H1 (cell line): ENCODE measurements around the gene EIF2B5. TPM values are rescaled to one million over a fixed set of nuclear protein-coding genes. Genes with fewer than 3 reads are reported as not detected.

Source experiments
- CTCF ChIA-PET: fragments of 300-600 bp; sonication (Branson Sonifier 250); formaldehyde crosslinking; loops from one replicate; lab custom pipeline; 2021; ENCODE audit not compliant: partially characterized antibody; lab: Charles Lee
- POLR2A ChIA-PET: fragments of 300-600 bp; sonication (Branson Sonifier 250); formaldehyde crosslinking; loops from one replicate; lab custom pipeline; 2021; ENCODE audit warnings: inconsistent platforms; ENCODE audit not compliant: partially characterized antibody; lab: Charles Lee
- DNase-seq, 2 experiments: peaks; one replicate each; pipeline versions ENCODE4 v3.0.0 to v3.0.0-alpha.2; 2010 to 2022; ENCODE audit warnings: low spot score in 2 of 2, low read depth in 1 of 2, mixed read lengths in 1 of 2
- FAIRE-seq: peaks from 2 replicates; lab custom pipeline; 2011; peaks lifted over from hg19 to GRCh38; lab: Jason Lieb, UNC
- H2AFZ ChIP-seq: 2 replicates; pipeline ENCODE4 v1.8.1; 2012; ENCODE audit warnings: low read length, inconsistent platforms
- H2AK5ac ChIP-seq: 2 replicates; pipeline ENCODE4 v1.6.1; 2013; ENCODE audit warnings: low read depth, low read length
- H2BK120ac ChIP-seq: replicated peaks from 2 replicates; pipeline ENCODE3; 2013; ENCODE audit warnings: low read depth, low read length, inconsistent platforms
- H2BK12ac ChIP-seq: 2 replicates; pipeline ENCODE4 v1.6.1; 2013; ENCODE audit warnings: low read depth, low read length
- H2BK15ac ChIP-seq: 2 replicates; pipeline ENCODE4 v1.6.1; 2013; ENCODE audit warnings: low read length
- H2BK20ac ChIP-seq: 2 replicates; pipeline ENCODE4 v1.6.1; 2013; ENCODE audit warnings: low read length
- H2BK5ac ChIP-seq: 2 replicates; pipeline ENCODE4 v1.6.1; 2013; ENCODE audit warnings: low read depth, low read length
- H3K14ac ChIP-seq: 2 replicates; pipeline ENCODE4 v1.6.1; 2013; ENCODE audit warnings: inconsistent platforms; ENCODE audit not compliant: insufficient read length
- H3K18ac ChIP-seq: 2 replicates; pipeline ENCODE4 v1.6.1; 2013; ENCODE audit warnings: low read length; ENCODE audit errors: extremely low read depth
- H3K23ac ChIP-seq: 2 replicates; pipeline ENCODE4 v1.6.1; 2013; ENCODE audit warnings: inconsistent platforms; ENCODE audit not compliant: insufficient read length
- H3K23me2 ChIP-seq: 2 replicates; pipeline ENCODE4 v1.6.1; 2013; ENCODE audit warnings: low read depth, low read length
- H3K27ac ChIP-seq: 2 replicates; pipeline ENCODE4 v1.6.1; 2011; ENCODE audit warnings: low read depth, low read length, inconsistent platforms
- H3K27me3 ChIP-seq, 4 experiments: replicated peaks in 1 of 4; 1 replicate in 1 of 4; 2 replicates in 3 of 4; pipeline versions ENCODE4 v1.6.1 to v1.8.1; 2011 to 2013; ENCODE audit warnings: low read length in 3 of 4, mild to moderate bottlenecking in 3 of 4, inconsistent platforms in 2 of 4, mixed read lengths in 2 of 4, moderate library complexity in 1 of 4; ENCODE audit not compliant: control insufficient read depth in 3 of 4, insufficient read depth in 3 of 4; ENCODE audit errors: extremely low read depth in 1 of 4
- H3K36me3 ChIP-seq, 4 experiments: 2 replicates each; pipeline versions ENCODE4 v1.6.1 to v1.8.1; 2011 to 2013; ENCODE audit warnings: mild to moderate bottlenecking in 4 of 4, low read length in 3 of 4, moderate library complexity in 2 of 4, control low read depth in 1 of 4, inconsistent platforms in 1 of 4; ENCODE audit not compliant: insufficient read depth in 4 of 4, control insufficient read depth in 2 of 4
- H3K4ac ChIP-seq: replicated peaks from 2 replicates; pipeline ENCODE3; 2013; ENCODE audit warnings: low read length, low read depth, mixed read lengths, inconsistent platforms; ENCODE audit not compliant: insufficient read length
- H3K4me1 ChIP-seq, 4 experiments: replicated peaks in 1 of 4; 1 replicate in 1 of 4; 2 replicates in 3 of 4; pipeline versions ENCODE4 v1.6.1 to v1.8.1; 2011 to 2013; ENCODE audit warnings: low read length in 3 of 4, inconsistent platforms in 2 of 4, mixed read lengths in 1 of 4; ENCODE audit not compliant: insufficient read depth in 4 of 4, control insufficient read depth in 3 of 4
- H3K4me2 ChIP-seq, 2 experiments: 2 replicates each; pipeline versions ENCODE4 v1.6.1 to v1.8.1; 2011 to 2013; ENCODE audit warnings: low read depth in 2 of 2, low read length in 2 of 2, control low read depth in 1 of 2, inconsistent platforms in 1 of 2, mild to moderate bottlenecking in 1 of 2; ENCODE audit not compliant: insufficient read depth in 1 of 2
- H3K4me3 ChIP-seq, 4 experiments: fragments of 200-600, 300-600 bp in 1 of 4; sonication (generic), shearing (Covaris generic), sonication (Bioruptor Twin) in 1 of 4; 2 replicates each; pipeline versions ENCODE4 v1.5.1 to v1.8.1; 2011 to 2016; ENCODE audit warnings: low read length in 4 of 4, low read depth in 3 of 4, control low read depth in 2 of 4, inconsistent platforms in 2 of 4, mild to moderate bottlenecking in 2 of 4, mixed read lengths in 1 of 4, moderate library complexity in 1 of 4; ENCODE audit not compliant: insufficient read depth in 2 of 4; ENCODE audit errors: extremely low read depth in 1 of 4
- H3K56ac ChIP-seq: replicated peaks from 2 replicates; pipeline ENCODE3; 2013; ENCODE audit warnings: low read depth, mild to moderate bottlenecking, mixed read lengths, low read length, inconsistent platforms; ENCODE audit not compliant: insufficient read length
- H3K79me1 ChIP-seq: 2 replicates; pipeline ENCODE4 v1.6.1; 2013; ENCODE audit warnings: low read depth, low read length, control low read depth
- H3K79me2 ChIP-seq, 2 experiments: 2 replicates each; pipeline versions ENCODE4 v1.6.1 to v1.8.1; 2012 to 2013; ENCODE audit warnings: low read length in 2 of 2, mild to moderate bottlenecking in 2 of 2, inconsistent platforms in 1 of 2; ENCODE audit not compliant: insufficient read depth in 2 of 2, control insufficient read depth in 1 of 2
- H3K9ac ChIP-seq, 4 experiments: replicated peaks in 1 of 4; 1 replicate in 1 of 4; 2 replicates in 3 of 4; pipeline versions ENCODE4 v1.6.1 to v1.8.1; 2011 to 2013; ENCODE audit warnings: low read depth in 3 of 4, low read length in 3 of 4, control low read depth in 2 of 4, mild to moderate bottlenecking in 2 of 4, moderate library complexity in 2 of 4, inconsistent platforms in 1 of 4; ENCODE audit errors: extremely low read depth in 1 of 4
- H3K9me3 ChIP-seq, 2 experiments: 2 replicates each; pipeline versions ENCODE4 v1.6.1 to v1.8.1; 2012 to 2013; ENCODE audit warnings: mild to moderate bottlenecking in 2 of 2, moderate library complexity in 2 of 2, control low read depth in 1 of 2, inconsistent platforms in 1 of 2, low read depth in 1 of 2, low read length in 1 of 2, mixed read lengths in 1 of 2; ENCODE audit not compliant: insufficient read depth in 2 of 2
- H4K20me1 ChIP-seq, 2 experiments: replicated peaks in 1 of 2; 2 replicates each; pipeline versions ENCODE3 to v1.8.1; 2011 to 2013; ENCODE audit warnings: inconsistent platforms in 2 of 2, low read length in 2 of 2, mild to moderate bottlenecking in 1 of 2; ENCODE audit not compliant: insufficient read depth in 2 of 2, control insufficient read depth in 1 of 2
- H4K5ac ChIP-seq: 2 replicates; pipeline ENCODE4 v1.6.1; 2013; ENCODE audit warnings: low read length, low read depth, mixed read lengths, inconsistent platforms; ENCODE audit not compliant: insufficient read length
- H4K8ac ChIP-seq: 2 replicates; pipeline ENCODE4 v1.8.0; 2013; ENCODE audit warnings: mild to moderate bottlenecking, moderate library complexity, low read length, inconsistent platforms; ENCODE audit not compliant: insufficient read depth; ENCODE audit errors: extremely low read depth
- H4K91ac ChIP-seq: replicated peaks from 2 replicates; pipeline ENCODE3; 2013; ENCODE audit warnings: low read length, mixed read lengths, inconsistent platforms; ENCODE audit not compliant: insufficient read length
- ASH2L ChIP-seq: fragments of 200-600, 300-600 bp; sonication (generic); IDR thresholded peaks from one replicate; pipeline ENCODE4 v1.7.1; 2017; ENCODE audit warnings: low read length
- BCL11A ChIP-seq, 2 experiments: IDR thresholded peaks; one replicate each; pipeline ENCODE4 v1.6.1; 2011; ENCODE audit warnings: low read depth in 2 of 2, low read length in 2 of 2, mild to moderate bottlenecking in 2 of 2
- CTCF ChIP-seq, 3 experiments: IDR thresholded peaks; 1 replicate in 2 of 3; 2 replicates in 1 of 3; pipeline versions ENCODE4 v1.5.1 to v1.6.1; 2011; ENCODE audit warnings: low read length in 3 of 3, mild to moderate bottlenecking in 3 of 3, inconsistent platforms in 2 of 3, low read depth in 1 of 3, moderate library complexity in 1 of 3; ENCODE audit not compliant: insufficient read depth in 1 of 3; ENCODE audit errors: control extremely low read depth in 1 of 3
- EZH2 ChIP-seq: fragments of 200-600 bp; sonication (generic); IDR thresholded peaks from 2 replicates; pipeline ENCODE4 v1.7.1; 2012; ENCODE audit warnings: low read depth, mild to moderate bottlenecking, moderate library complexity, low read length, inconsistent platforms; ENCODE audit not compliant: severe bottlenecking
- GTF2F1 ChIP-seq: IDR thresholded peaks from 2 replicates; pipeline ENCODE4 v1.6.1; 2012; ENCODE audit warnings: low read depth, low read length, improper control_type of control experiment, borderline replicate concordance
- JUN ChIP-seq: IDR thresholded peaks from 2 replicates; pipeline ENCODE4 v1.6.1; 2011; ENCODE audit warnings: low read depth, mild to moderate bottlenecking, improper control_type of control experiment, low read length
- KDM4A ChIP-seq: IDR thresholded peaks from one replicate; pipeline ENCODE4 v1.7.1; 2012; ENCODE audit warnings: low read depth, mild to moderate bottlenecking, moderate library complexity, low read length, inconsistent platforms; ENCODE audit not compliant: severe bottlenecking
- POLR2AphosphoS5 ChIP-seq: IDR thresholded peaks from 2 replicates; pipeline ENCODE4 v1.6.1; 2011; ENCODE audit warnings: low read depth, low read length
- RXRA ChIP-seq: IDR thresholded peaks from 2 replicates; pipeline ENCODE4 v1.6.1; 2011; ENCODE audit warnings: low read depth, mild to moderate bottlenecking, low read length, moderate library complexity; ENCODE audit not compliant: insufficient read depth
- SIX5 ChIP-seq: IDR thresholded peaks from 2 replicates; pipeline ENCODE4 v1.6.1; 2011; ENCODE audit warnings: mild to moderate bottlenecking, low read depth, low read length
- SP1 ChIP-seq: IDR thresholded peaks from 2 replicates; pipeline ENCODE4 v1.6.1; 2011; ENCODE audit warnings: low read depth, low read length
- SP2 ChIP-seq: IDR thresholded peaks from 2 replicates; pipeline ENCODE4 v1.6.1; 2012; ENCODE audit warnings: mild to moderate bottlenecking, low read length, inconsistent platforms
- TBP ChIP-seq: IDR thresholded peaks from 2 replicates; pipeline ENCODE4 v1.6.1; 2011; ENCODE audit warnings: low read depth, low read length, improper control_type of control experiment
- whole genome bisulfite sequencing, 2 experiments: shearing (Covaris generic) in 1 of 2; methylation state at CpG; one replicate each; pipeline versions ENCODE4 v1.1.6 to v1.1.7; 2013 to 2015; ENCODE audit warnings: low lambda C conversion rate in 2 of 2, mixed read lengths in 2 of 2, inconsistent platforms in 1 of 2, low coverage in 1 of 2, missing lambda C conversion rate in 1 of 2; ENCODE audit not compliant: insufficient replicate concordance in 2 of 2, insufficient coverage in 1 of 2, insufficient read length in 1 of 2; ENCODE audit errors: extremely low coverage in 1 of 2, missing lambda C conversion rate in 1 of 2; 5-methylcytosine and 5-hydroxymethylcytosine counted together
- polyA plus RNA-seq, 7 experiments: library from polyadenylated mRNA; depleted of rRNA in 3 of 7; stranded (reverse) in 5 of 7; unstranded in 2 of 7; fragments of >200 nt in 5 of 7; fragments of 200-250 nt in 2 of 7; gene quantifications; 1 replicate in 5 of 7; 2 replicates in 1 of 7; 4 replicates in 1 of 7; pipeline versions ENCODE4 v1.2.1 to v1.2.3, GENCODE V29; 2011 to 2013; ENCODE audit warnings: missing spikeins in 2 of 7, mixed read lengths in 2 of 7
- total RNA-seq: library from RNA; stranded (reverse); fragmentation: NEBNext Ultra II Directional; extraction: Animal tissue kit (Norgen Biotek cat#: 25700); gene quantifications from 2 replicates; pipeline ENCODE4 v1.2.1, GENCODE V29; 2021

Gene EIF2B5
- total and polyA plus RNA-seq, 2 of the 8 experiments (the other 6 are each of a cell fraction or from before 2014, with no cell fraction given) = 33.1 to 40.0 TPM

GRCh38 chr3:184092199-184092598 lies 43.0 kb upstream of the EIF2B5 start:
- H3K27me3 ChIP-seq = no peaks in the 10 kb centered on the region
- ChIA-PET CTCF (no interaction called here), POLR2A (interaction anchor here (1.6 kb wide), 1 partner anchor 9 kb away, joined by 3 read pairs; no protein-coding TSS in a partner anchor)
- H4K5ac ChIP-seq = no peak overlapping the region
- no peak overlapping the region for H3K4me3 ChIP-seq
- 89% methylated on average over 3 of the region's 3 CpGs; no CpG with 5 or more reads in 1 of the 2 experiments for WGBS, 2 experiments
- TF ChIP-seq SP1 (no peak), EZH2 (no peak), TBP (no peak), ASH2L (no peak), CTCF (IDR thresholded peaks at IDR 0.05; ENCODE audit: control extremely low read depth in 1 of 3, insufficient read depth in 1 of 3, low read depth in 1 of 3, low read length in 3 of 3) (no peak), SP2 (no peak), POLR2AphosphoS5 (no peak), RXRA (no peak), KDM4A (no peak), GTF2F1 (no peak), SIX5 (no peak), BCL11A (IDR thresholded peaks at IDR 0.05; ENCODE audit: low read depth in 2 of 2, low read length in 2 of 2) (no peak), JUN (no peak)
- no peaks in the 10 kb centered on the region for H3K4me1 ChIP-seq
- no peak overlapping the region for H3K56ac ChIP-seq
- H3K23me2 ChIP-seq = no peaks in the 10 kb centered on the region
- H3K18ac ChIP-seq = no peak overlapping the region
- no peak overlapping the region for H2BK5ac ChIP-seq
- no peaks in the 10 kb centered on the region for H3K79me2 ChIP-seq
- no peaks in the 10 kb centered on the region for H3K9me3 ChIP-seq
- H3K27ac ChIP-seq = no peak overlapping the region
- H4K91ac ChIP-seq = no peak overlapping the region
- H3K4me2 ChIP-seq = no peak overlapping the region
- H2BK20ac ChIP-seq = no peak overlapping the region
- H3K9ac ChIP-seq = no peak overlapping the region
- no peak overlapping the region for H2AK5ac ChIP-seq
- H2BK12ac ChIP-seq = no peak overlapping the region
- H4K8ac ChIP-seq = no peak overlapping the region
- H2AFZ ChIP-seq = no peak overlapping the region
- no peaks in the 10 kb centered on the region for H3K79me1 ChIP-seq
- no peak for DNase-seq
- no peak overlapping the region for H2BK120ac ChIP-seq
- H4K20me1 ChIP-seq = no peaks in the 10 kb centered on the region
- H2BK15ac ChIP-seq = no peak overlapping the region
- H3K23ac ChIP-seq = no peak overlapping the region
- H3K4ac ChIP-seq = no peak overlapping the region
- no peak overlapping the region for H3K14ac ChIP-seq
- no peaks in the 10 kb centered on the region for H3K36me3 ChIP-seq
- FAIRE-seq = no peak
